Myocyte (in vitro differentiated cells): ENCODE data around the gene ASAP3. TPM values are rescaled to one million over a fixed set of nuclear protein-coding genes. Genes with fewer than 3 reads are reported as not detected.

Source experiments
- DNase-seq: peaks from one replicate; pipeline ENCODE4 v3.0.0-alpha.2; 2012; ENCODE audit warnings: low read depth
- polyA plus RNA-seq: library from polyadenylated mRNA; unstranded; fragments of >200 nt; gene quantifications from one replicate; pipeline ENCODE4 v1.2.1, GENCODE V29; 2012; ENCODE audit warnings: missing spikeins
- total RNA-seq: library from RNA; depleted of rRNA; stranded (reverse); fragments of >200 nt; gene quantifications from 2 replicates; pipeline ENCODE4 v1.2.3, GENCODE V29; 2014

Gene ASAP3
- total RNA-seq: 48.8 and 104 TPM in 2 replicates
- 26.8 TPM for polyA plus RNA-seq

DNA sequence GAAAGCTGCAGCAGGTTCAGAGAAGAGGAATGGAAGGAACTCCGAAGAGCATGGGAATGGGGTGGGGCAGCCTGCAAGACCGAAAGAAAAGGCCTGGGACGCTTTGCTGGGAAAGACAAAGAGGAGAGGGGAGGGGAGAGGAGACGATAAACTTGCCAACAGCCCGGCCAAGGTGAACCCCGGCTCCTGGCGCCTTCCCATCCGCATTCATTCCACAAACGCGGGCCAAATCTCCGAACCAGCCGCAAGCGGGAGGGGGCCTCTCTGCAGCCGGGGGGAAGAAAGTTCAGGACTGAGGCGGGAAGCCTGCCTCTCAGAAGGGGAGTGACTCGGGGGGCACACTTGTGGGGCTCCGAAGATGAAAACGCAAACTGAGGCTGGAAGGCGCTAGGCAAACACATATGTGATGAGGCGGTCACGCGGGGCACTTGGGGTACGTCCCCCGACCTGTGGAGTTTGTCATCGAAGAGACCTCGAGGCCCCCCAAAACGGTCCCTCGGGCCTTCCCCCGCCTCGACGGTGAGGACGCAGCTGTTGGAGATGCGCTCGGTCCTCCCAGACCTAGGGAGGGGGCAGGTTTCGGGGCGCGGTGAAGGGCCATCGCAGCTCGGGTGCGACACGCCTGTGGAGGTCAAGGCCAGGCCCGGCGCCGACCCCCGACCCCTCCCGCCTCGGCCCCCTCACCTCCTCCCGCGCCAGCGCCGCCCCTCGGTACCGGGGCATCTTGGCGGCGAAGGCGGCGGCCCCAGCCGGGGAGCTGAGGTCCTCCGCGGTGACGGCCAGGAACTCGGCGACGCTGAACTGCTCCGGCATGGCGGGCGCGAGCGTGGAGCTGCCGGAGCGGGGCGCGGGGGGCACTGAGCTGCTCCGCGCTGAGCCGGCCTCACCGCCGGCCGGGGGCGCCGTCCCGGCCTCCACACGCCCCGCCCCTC lies at the start of gene ASAP3:
Gene ASAP3 (minus strand): TSS at position 859 of the 932 bp plus-strand sequence. CDS start 46 bp downstream, at position 813.
- DNase-seq: peak; percentile 61

DNA sequence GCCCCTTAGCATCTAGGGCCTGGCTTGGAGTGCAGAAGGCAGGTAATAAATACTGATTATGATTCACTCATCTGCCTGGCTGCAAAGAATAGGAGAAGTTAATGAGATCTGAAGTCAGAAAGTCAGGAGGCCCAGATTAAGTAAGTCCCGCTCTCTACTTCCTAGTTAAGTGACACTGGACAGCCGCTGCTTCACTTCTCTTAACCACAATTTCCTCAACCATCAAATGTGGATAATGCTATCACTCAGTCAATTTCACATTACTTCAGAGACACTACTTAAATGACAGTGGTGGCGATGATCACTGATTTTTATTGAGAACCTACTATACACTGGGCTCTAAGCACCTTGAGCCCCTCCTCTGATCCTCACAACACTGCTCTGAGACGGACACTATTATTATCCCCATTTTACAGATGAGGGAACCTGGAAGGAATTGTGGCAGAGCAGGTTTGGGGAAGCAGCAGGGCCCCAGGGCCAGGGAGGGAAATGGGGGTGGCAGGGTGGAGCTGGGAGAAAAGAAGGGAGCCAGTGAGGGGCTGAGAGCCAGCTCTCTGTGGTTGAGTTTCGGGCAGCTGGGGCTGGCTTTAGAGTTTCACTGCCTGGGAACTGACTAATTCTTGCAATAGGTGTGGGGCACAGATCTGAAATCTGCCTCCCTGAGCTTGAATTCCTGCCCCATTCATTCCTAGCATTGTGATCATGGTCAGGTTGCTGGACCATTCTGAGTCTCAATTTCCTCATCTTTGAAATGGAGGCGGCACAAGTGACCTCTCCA lies 49.5 kb upstream of the ASAP3 start:
- no peak for DNase-seq

DNA sequence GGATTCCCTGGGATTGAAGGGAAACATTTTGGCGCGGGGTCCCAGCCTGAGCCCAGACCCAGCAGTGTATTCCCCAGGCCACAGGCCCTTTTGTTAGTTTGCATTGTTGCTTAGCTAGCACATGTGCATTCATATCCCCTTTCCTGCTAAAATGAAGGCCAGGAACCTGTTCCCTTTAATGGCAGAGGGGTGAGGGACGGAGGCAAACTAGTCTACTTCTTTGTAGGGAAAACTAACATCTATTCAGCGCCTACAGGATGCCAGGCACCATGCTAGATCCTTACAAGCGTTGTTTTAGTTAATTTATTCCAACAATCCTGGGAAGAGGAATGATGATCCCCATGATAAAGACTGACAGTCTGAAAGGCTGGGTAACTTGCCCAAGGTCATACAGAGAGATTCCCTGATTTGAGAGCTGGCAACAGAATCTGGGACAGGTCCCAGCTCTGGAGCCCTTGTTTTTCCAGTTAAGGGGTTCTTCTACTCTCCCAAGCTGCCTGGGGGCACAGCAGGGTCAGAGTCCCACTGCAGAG lies 47.6 kb upstream of the ASAP3 start:
- DNase-seq: no peak

DNA sequence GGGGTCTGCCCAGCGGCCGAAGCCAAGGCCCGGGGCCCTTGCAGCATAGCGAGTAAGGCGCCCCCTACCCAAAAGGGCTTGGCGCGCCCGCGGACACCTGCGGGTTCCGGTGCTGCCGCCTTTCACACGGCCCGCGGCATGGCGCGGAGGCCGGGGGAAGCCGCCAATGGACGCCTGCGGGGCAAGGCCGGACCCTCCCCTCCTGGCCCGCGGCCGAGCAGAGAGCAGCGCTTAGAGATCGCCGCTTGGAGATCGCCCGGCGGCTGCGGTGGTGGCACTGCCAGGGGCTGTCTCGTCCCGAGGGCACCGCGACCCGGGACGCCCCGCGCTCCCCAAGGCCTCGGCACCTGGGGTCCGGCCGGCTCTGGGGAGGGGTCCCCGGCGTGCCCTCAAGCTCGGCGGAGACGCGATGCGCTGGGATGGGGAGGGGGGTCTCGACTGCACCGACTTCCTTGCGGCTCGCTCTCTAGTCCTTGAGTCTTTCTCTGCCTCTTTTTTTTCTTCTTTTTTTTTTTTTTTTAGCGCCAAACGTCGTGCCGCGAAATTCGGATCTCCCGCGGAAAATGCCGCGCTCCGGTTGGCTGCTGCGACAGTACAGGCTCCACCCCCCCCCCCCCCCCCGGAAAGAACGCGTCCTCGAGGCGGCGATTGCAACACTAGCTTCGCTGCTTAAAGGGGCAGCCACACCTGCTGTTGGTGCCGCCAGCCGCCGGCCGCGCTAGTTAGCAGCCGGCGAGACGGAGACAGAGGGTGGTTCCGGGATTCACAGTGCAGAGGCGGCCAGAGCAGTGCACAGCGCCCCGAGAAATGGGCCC lies 47.0 kb upstream of the ASAP3 start, which contains the start of gene E2F2:
Gene E2F2 (minus strand): TSS at position 487 of the 815 bp plus-strand sequence. CDS start 440 bp downstream, at position 47.
- peak; percentile 86 for DNase-seq

DNA sequence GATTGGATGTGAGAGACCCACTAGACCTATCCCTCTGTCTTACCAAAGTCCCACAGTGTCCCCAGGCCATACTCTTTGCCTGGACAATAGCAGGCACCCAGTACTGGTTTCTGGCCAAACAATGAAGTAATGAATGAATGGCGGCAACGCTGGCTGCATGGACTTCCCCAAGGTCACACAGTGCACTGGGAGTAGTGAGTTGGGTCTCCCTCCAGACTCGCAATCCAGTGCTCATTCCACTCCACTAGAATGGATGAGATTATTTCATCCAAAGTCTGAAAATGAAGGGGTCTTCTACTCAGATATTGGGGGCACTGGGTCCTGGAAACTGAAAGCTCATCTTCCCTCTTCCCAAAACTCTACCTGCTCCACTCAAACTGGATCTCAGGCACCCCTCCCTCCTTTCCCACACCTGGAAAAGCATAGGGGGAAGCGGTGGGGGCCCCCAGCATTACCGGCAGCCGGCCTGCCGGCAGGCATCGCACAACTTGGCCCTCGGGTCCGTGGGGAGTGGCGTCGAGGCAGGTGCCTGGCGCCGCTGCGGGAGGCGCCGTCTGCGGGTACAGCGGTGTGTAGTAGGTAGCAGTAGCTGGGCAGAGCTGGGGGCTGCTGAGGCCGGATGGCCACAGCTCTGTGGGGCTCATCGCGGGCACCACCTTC lies 46.2 kb upstream of the ASAP3 start:
- no peak for DNase-seq

DNA sequence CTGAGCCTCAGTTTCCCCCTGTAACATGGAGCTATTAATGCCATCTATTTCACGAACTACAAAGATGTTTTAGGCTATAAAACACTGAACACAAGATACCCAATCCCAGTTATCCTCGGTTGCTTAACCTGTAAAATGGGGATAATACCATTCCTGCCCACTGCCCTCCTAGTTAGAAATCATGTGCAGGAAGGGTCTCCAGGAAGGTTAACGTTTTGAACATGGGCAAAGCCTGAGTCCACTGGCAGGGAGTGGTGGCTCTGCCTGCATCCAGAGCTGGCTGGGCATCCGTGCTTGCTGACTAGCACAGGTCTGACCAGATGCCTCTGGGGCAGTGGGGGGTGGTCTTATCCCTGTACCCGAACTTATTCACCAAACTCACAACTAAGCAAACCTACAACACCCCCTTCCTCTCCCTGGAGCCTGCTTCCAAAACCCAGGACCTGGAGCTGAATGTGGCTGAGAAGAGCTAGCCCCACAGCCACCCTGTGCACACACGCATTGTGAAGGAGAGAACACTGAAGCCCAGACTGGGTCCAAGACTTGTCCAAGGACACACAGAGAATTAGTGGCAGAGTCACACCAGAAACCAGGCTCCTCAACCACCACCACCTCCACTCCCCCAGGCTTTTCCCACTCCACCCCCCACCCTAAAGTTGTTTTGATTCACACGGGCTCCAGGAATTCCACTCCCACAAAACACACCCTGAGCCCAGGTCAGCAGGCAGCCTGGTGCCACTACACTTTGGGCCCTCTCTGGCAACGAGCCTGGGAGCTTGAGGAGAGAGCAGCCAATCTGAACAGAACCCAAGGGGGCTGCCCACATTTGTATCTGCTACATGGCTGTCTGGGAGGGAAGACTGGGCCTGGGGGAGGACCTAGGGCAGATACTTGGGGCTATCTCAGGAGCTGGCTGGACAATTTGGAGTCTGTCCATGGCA lies 45.4 kb upstream of the ASAP3 start:
- DNase-seq: no peak

DNA sequence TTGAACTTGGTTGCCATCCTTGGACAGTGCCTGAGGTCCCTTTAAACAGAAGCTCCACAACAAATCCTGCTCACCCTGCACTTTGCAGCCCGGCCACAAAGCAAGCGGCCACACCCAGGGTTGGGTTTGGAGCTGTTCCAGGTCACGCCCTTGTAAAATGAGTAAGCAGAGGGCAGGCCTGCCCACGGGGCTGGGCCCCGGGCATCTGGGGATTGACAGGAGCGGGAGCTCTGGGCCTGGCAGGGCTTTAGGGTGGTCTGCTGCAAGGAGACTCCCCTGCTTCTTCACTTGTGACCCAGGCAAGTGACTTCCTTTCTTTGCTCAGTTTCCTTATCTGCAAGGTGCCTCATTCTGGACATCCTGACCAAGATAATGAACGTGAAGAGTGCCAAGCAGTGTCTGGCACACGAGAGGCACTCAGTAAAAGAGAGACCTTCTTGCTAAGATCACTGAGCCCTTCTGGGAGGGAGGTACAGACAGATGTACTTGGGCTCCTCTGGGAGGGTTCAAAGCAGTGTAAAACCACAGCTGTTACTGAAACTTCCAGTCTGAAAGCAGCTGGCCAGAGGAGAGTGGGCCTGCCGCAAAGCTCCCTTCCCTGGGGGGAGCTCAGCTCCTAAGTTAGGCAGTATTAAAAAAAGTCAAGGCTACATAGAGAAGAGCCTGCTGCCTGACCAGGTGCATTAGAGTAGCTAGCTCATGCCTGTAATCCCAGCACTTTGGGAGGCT lies 44.4 kb upstream of the ASAP3 start:
- DNase-seq: peak; percentile 98

DNA sequence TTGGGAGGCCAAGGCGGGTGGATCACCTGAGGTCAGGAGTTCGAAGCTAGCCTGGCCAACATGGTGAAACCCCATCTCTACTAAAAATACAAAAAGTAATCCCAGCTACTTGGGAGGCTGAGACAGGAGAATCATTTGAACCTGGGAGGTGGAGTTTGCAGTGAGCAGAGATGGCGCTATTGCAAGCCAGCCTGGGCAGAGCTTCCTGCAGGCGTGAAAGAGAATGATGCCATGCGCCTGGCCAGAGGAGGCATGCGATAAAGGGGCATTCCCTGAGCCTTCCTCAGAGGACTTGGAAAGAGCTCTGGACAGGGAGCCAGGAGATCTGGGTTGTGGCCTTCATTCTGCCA lies 43.9 kb upstream of the ASAP3 start:
- DNase-seq: no peak

DNA sequence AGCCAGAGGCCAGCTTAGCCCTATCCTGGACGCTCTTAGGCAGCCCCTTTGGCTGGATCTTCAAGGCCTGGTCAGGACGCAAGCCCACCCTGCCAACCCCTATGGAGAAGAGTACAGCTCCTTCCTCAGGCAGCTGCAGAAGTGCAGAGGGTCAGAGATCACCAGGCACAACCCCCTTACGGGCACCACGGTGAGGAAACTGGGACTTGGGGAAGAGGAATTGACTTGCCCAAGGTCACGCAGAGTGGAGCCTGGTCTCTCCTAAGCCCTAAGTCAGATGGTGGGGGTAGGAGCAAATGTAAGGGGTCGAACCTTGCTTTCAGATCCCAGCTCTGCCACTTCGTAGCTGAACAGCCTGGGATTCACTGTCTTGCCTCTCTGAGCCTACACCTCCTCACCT lies 43.4 kb upstream of the ASAP3 start:
- DNase-seq: no peak

DNA sequence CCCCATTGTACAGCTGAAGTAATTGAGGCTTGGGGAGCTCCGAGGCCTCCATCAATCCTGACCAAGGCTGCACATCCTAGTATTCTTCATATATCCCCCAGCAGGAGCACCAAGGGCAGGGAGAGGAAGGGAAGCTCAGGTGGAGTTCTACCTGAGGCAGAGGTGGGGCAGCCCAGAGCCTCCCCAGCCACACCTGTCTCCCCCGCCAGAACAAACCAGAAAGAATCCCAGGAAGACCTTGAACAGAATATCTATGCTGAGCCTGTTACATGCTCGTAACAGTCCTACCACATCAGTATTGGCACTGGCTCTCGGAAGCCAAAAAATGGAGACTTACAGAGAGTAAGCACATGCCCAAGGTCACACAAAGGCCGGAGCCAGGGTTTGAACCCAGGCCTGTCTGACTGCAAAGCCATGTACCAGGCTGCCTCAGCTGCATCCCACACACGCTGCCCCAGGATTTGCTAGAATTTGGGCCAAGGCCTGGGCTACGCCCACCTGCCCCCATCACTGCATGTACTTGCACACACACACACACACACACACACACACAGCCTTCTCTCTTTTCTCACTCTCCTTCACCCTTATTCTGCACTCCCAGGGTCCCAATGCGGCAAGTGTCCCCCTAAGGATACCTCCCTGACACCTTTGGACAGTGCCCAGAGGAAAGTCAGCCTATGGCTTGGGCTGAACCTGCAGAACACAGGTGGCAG lies 42.5 kb upstream of the ASAP3 start:
- no peak for DNase-seq

DNA sequence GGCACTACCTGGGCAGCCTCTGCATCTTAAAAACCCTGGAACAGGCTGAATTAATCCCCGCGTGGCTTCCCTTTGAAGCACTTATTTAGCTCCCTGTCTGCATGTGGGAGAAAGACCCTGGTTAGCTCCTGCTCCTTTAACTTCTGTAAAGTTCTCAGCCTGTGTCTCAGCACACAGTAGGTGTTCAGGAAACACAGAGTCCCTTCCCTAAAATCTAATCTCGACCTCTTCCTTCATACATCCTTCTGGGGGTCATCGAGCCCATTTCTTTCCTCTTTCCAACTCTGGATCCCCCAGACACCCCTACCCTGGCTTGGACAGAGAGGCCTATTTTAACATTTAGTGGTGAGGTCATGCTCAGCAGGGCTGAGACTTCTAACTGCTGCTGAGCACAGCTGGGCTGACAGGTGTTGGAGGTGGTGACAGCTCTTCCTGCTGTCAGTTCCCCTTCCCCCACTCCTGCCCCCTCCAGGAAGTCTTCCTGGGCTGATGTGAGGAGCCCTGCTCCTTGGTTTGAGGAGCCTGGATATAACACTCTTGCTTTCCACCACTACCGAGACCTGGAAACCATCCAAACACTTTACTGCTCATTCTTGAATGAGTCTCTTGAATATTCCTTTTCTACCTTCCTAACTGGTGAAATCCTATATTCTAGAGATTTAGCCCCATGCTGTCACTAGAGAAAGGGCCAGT lies 41.7 kb upstream of the ASAP3 start:
- DNase-seq: peak; percentile 72

DNA sequence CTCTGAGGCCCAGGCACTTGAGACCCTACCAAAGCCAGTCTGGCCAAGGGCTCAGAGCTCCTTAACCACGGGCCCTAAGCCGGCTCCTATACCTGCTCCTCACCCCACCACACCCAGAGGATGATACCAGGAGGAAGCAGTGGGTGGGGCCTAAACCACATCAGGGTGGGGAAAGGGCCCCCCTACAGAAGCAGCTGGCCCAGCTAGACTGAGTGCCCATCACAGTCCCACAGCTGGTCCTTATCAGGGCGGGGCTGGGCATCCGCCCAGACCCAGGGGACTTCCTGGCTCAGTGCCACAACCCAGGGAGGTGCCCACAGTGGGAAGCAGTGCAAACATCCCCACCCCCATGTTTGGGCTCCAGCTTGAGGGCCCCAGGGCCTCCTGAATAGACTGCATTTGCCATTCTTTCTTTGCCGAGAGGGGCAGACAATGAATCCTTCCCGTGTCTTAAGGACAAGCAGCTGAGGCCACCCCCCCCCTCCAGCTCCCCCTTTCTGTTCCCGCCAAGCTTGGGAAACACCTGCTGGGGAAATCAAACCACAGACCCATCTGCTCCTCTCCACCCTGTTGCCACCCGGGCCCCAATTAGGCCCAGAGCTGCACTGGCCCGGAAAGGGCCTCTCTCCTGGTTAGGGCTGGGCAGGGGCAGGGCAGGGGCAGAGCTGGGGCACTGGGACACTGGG lies 40.9 kb upstream of the ASAP3 start:
- peak; percentile 95 for DNase-seq

DNA sequence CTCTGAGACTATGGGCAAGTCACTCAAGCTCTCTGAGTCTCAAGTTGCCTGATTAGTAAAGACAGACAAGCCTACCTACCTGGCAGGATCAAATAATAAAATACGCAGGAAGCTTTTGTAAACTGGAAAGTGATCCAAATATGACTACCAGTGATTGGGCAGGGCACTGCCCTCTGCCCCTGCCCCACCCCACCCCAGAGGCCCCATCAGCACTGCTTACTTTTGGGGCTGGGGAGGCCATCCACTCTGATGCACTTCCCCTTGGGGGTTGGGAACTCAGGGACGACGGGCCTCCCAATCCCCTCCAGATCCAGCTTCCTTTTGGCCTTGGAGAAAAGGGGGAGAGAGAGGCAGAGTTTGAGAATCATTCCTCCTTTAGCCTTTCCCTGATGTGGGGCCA lies 40.2 kb upstream of the ASAP3 start:
- DNase-seq: no peak

DNA sequence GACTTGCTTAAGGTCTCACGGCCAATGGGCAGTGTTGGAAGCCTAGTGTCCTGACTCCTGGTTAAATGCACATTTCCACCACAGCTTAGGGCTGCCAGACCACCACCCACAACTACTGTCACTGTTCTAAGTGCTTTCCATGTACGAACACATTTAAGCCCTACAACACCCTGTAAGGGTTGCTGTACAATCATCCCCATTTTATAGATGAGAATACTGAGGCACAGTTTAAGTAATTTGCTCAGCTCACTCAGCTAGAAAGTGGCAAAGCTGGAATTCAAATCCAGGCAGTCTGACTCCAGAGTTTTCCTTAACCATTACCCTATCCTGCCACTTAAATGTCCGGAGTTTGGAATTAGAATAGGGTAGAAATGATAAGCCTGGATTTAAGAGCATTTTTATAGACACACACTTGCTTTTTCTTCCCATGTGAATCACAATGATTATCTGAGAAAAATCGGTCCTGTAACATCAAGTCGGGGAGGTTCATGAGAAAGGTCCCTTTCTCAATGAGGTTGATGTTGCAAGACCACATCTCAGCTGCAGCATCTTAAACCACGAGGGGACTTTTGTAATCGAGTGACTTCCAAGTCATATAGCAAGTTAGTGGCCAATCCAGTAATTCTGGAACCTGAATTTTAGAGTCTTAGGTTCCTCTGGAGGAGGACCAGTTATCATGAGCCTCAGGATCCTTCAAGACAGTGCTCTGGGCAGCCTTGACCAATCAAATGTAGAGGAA lies 38.4 kb upstream of the ASAP3 start:
- DNase-seq: no peak

DNA sequence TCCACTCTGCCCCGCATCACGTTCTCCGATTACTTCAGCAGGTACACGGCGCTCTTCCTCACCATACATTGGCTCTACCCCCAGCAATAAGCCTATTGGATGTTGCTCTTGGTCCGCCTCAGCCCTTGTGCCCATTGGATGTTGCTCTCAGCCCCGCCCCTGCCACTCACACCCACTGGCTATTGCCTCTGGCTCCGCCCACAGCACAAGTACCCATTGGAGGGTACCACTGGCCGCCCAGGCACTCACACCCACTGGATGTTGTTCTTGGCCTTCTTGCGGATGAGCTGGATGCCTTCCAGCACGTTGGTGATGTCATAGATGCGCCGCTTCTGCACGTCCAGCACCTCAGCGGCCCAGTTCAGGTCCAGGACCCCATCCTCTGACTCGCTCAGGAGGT lies 37.6 kb upstream of the ASAP3 start:
- DNase-seq: no peak

DNA sequence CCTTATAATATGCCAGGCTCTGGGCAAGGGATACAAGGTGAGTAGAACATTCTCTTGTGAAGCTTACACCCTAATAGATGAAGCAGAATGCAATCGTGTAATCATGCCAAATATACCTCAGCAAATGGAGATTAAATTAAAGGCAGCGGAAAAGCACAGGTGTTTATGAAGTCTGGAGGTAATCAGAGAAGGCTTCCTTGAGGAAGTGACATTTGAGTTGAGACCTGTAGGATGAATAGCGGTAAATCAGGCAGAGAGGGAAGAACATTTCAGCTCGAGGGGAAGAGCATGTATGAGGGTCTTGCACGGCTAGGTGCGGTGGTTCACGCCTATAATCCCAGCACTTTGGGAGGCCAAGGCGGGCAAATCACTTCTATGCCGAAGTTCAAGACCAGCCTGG lies 33.6 kb upstream of the ASAP3 start:
- DNase-seq: no peak
